Hematopoietic multipotent progenitor cell treated with erythropoietin and hydrocortisone succinate and interleukin-3 and kit ligand, for 17 days (in vitro differentiated cells): Measurements from ENCODE around the gene ARL2BP.

Experiments used
- DNase-seq: peaks from one replicate; pipeline ENCODE4 v3.0.0-alpha.2; 2015; ENCODE audit warnings: low spot score

ARL2BP gene

DNA sequence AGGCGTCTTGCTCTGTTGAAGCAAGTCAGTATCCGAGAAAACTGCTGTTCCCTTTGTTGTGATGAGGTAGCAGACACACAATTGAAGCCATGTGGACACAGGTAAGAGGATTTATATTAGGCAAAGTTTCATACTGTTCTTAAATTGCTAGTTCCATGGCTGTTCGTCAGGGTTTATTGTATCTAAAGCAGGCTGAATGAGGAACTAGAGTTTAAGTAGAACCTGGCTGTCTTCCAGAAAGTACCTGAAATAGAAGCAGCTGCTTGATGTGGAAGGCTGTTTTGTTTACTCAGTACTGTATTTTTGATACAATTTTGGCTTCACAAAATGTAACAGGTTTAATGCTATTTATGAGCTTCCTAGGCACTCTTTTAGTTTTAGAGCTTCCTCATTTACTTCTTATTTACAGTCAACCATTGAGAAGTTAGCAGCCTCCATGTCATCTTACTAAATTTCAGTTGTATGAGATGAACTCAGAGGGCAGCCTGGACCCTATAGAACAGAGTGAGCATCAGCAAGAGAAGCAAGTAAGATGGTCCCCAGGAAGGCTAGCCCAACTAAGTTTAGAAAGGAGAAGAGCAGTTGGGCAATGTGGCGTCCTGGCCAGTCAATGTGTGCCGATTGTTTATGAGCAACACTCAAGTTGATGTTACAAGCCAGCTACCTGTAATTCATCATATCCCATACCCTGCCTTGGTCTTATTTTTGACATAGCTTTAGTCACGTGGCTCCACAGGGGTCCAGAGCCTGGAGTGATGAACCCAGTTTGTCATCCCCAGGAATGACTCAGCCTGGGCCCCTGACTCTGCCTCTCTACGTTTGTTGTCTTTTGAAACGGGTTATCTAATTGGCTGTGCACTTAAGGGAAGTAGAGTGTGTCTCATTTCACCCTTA, 9.7 kb upstream of the ARL2BP start:
- DNase-seq = no peak

DNA sequence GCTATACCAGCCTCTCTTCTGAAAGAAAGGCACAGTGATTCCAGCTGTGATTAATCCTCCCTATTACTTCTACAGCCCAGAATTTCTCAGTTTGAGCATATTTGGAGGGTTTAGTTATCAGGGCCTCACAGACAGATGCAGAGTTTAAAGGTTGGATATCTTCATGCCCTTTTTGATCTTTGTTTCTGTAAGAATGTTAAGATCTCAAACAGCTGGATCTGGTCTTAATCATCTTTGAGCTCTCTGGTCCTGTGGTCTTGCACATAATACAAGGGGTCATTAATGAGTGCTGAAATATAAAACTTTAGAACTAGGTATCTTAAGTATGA, 9.1 kb upstream of the ARL2BP start:
- DNase-seq = no peak

DNA sequence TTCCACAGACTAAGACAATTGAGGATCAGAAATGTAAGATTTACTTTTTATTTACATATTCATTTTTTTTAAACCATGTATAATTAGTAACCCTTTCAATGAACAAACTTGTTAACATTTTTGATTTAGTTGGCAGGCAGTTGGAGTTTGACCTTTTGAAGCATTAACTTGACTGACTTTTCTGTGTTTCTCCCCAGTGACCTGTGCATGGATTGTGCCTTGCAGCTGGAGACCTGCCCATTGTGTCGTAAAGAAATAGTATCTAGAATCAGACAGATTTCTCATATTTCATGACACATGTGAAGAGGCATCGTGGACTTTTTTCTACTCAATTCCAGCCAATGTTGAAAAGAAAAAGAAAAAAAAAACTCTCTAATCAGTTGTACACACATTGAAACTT, 6.4 kb upstream of the ARL2BP start:
- no peak for DNase-seq

DNA sequence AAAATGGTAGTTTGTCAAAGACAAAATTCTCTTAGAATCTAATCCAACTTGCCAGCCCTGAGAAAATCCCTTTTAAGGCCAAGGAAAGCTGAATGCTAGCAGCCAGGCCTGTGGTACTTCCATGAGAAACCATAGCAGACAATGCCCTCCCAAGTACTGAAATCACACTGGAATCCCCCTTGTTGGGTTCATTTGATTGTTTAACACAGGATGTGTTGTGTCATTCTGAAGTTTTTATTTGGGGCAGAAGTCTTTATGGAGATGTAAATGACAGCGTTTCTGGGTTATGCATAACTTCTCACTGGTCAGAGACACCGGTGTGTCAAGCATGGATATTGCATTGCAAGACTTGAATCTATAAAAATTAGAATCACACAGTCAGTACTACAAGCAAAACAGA, 6.0 kb upstream of the ARL2BP start:
- DNase-seq = no peak

DNA sequence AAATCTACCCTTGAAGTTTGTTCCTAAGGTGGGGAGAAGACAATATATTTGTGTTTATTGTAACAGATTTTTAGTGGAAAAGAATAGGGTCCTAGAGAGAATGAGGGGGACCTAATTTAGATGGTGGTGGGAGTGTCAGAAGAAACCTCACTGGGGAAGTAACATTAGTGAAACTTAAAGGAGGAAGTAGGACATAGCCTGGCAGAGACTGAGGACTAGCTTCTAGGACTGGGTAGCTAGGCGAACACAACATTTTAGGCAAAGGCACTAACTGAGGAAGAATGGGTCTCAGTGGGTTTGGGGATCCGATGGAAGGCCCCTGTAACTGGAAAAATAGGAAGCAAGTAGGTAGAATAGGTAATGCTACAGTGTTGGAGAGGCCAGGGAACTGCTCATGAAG, 4.2 kb upstream of the ARL2BP start:
- no peak for DNase-seq

DNA sequence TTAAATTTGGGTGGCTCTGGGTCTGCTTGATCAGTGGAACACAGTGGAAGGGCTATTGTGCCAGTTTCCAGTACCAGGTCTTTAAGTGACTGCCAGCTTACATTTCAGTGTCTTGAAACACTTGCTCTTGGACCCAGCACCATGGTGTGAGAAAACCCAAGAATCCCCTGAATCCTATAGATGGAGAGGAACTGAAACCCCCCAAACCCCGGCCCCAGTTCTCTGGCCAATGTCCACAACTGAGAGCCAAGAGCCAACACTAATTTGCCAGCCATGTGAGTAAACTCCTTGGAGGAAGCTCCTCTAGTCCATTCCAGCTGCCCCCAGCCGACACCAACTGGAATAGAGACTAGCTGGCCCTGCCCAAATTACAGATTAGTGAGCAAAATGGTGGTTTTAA, 2.4 kb upstream of the ARL2BP start:
- DNase-seq = no peak

DNA sequence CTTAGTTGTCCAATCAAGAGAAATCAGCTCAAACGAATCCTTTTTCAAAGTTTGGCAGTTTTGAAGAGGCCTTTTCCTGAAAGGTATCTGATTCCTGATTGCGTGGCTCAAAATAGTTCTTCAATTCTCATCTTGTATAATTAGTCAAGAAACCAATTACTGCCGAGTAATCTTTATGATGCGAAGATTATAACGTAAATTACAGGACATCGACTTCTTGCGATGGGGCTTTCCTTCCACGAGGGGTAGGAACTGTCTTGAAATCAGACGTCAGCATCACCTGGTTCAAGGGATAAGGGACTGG, 644 bp upstream of the ARL2BP start:
- no peak for DNase-seq

DNA sequence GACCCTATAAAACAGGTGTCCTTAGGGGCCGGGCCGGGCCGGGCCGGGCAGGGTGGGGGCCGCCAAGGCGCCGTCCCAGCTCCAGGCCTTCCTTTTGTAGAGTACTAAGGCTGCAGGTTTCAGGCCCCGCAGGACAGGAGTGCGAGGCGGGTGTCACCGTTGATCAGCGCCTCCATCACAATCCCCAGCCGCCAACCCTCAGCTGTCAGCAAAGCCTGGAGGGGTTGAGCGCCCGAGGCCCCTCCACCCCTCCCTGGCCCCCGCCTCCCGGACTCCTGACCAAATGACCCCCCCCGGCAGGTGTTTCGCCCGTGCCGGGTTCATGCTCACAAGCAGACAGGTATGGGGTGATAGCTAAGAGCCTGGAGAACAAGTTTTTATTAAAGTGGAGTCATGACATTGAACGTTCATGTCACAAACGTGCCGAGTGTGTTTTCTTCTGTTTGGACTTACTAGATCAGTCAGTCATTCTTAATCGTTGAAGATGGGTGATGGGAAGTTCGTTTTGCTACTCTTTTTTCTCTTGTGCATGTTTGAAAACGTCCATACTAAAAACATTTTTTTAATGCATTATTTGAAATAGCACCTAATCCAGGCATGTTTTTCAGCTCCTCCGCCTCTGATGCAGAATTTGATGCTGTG, 534 bp downstream of the ARL2BP start:
- peak; percentile 31 for DNase-seq

DNA sequence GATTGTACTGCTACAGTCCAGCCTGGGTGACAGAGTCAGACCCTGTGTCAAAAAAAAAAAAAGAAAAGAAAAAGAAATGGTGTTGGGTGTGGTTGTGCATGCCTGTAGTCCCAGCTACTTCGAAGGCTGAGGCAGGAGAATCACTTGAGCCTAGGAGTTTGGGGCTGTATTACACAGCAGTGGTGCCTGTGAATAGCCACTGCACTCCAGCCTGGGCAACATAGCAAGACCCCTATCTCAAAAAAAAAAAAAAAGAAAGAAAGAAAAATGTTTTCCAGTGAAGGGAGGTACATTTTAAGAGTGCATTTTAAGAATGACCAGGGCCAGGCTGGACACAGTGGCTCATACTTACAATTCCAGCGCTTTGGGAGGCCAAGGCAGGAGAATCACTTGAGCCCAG, 6.3 kb downstream of the ARL2BP start:
- DNase-seq = no peak

DNA sequence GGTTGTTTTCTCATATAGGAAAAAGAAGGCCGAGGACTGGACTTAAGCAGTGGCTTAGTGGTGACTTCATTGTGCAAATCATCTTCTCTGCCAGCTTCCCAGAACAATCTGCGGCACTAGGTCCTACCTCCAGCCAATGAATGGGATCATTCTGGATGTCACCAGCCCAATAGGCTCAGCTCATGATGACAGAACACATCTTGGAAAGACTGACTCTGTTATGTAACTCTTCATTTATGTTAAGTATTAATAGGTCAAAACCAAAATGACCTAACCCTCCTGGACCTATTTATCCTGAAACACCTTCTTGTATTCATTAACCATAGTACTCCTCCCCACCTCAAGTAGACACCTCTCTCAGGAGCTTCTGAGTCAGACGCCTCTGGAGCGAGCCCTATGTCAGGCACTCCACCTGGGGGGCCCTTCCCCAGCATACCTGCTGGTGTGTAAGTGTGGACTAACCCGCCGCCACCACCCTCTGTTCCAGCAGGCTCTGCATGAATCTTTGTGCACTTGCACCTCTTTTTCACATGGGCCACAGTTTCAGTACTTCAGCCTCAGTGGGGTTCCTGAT, 7.2 kb downstream of the ARL2BP start:
- DNase-seq = no peak

DNA sequence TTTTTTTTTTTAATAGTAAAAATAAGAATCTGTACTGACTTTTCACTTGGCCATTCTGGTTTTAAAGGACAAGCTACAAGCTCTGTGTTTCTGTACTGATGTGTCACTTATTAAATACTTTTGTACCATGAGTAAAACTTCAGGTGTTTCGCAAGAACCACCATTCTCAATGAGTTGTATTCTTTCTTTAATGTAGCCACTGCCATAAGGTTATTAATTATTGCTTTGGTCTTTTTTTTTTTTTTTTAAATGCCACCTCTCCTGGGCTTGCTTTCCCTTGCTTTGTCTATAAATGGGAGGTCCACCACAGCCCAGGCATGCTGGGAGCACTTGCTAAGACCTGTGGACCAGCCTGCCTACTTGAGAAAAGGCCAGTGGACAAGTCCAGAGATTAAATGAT, 8.4 kb downstream of the ARL2BP start:
- no peak for DNase-seq

DNA sequence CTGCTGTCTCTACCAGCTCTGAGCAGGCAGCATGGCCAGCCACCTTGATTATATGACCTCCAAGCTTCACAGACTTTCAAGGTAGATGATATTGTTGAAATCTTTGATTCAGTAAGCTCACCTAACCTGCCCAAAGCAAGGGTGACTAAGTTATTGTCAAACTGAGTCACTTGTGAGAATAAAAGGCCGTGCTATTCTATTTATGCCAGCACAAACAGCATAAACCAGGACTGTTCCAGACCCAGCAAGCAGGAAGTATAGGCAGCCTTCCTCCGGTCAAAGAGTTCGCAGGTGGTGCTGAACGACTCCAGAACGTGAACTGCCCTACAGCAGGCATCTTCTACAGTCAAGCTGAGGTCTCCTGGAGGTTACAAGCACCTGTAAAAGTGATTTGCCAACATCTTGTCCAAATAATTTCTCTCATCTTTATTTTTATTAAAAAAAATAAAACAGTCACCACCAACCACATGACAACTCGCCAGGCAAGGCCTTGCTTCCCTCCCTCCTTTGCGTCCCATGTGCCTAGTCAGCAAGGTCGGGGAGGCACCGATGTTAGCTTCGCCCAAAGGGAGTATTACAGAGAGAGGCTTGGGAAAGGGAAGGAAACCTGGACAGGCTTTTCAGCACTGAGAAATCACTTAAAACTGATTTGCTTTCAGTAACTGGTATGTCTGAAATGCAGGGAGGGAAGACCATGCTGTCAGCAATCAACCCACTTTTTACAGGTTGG, 10.8 kb downstream of the ARL2BP start:
- no peak for DNase-seq

DNA sequence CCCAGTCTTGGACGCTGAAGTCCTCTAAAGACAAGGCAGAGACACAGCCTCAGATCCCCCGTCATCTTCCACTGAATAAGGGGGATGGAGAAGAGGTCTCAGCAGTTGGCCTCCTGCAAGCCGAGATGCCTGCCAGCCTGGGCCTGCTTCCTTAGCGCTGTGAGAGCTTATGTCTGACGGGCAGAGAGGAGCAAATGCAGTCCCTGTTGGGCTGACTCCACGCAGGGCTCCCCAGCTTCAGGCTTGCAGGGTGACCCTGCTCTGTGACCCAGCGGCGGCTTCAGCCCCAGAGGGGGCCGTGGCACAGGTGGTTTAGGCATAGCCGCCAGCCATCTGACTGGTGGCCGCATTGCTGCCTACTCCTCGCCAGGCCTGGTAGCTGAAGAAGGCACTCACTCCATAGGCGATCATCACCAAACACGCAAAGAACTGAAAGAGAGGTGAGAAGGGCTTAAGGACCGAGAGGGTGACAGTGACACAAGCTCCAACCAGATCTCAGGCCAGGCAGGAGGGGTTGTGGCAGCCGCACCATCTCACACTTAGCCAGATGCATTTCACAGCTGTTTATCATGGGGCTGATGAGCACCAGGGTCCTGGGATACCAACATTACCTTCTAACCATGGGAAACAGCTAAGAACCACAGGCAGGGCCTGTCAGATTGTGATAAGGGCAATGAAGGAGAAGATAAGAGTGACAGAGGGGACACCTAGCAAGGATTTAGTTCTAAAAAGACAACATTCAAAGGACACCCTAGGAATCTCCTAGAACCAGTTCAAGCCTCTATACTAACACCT, 11.7 kb downstream of the ARL2BP start:
- no peak for DNase-seq

DNA sequence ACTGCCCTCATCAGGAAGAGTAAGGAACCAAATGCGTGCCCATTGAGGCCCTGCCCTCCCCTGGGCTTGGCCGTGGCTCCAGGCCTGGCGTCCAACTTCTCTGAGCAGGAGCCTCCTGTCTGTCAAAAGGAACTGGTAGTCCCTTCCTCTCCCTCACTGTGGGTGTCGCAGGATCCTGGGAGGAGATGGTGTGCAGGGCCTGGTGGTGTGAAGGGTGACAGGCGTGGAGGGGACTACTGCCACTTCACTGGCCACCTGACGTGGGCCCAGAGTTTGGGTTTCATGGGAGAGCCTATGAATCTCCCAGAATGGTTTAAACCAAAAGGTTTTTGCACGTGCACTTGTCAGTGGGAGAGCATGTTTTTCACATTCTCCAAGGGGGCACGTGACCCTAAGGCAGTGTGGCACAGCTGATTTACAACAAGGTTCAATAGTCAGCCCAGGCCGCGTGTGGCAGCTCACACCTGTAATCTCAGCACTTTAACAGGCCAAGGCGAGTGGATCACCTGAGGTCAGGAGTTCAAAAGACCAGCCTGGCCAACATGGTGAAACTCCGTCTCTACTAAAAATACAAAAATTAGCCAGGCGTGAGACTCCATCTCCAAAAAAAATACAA, 12.5 kb downstream of the ARL2BP start:
- DNase-seq = no peak

DNA sequence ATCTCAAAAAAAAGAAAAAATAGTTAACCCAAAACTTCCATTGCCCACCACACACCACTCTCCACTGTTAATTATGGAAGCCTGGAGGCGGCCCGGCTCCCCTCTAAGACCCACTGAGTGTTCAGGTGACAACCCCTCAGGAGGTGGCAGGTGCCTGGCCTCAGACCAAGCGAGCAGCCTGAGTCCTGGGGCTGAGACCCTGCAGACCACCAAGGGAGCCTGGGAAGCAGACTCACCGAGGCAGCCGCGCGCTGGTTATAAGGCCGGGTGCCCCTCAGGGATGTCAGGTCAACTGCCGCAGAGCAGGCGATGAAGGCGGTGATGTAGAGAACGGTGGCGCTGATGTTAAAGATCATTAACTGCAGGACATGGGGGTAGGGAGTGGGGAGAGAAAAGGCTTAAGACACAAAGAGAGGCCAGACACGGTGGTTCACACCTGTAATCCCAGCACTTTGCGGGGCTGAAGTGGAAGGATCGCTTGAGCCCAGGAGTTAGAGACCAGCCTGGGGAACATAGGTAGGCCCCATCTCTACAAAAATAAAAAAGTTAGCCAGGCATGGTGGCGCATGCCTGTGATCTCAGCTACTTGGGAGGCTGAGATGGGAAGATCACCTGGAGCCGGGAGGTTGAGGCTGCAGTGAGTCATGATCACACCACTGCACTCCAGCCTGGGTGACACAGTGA, 13.3 kb downstream of the ARL2BP start:
- no peak for DNase-seq

DNA sequence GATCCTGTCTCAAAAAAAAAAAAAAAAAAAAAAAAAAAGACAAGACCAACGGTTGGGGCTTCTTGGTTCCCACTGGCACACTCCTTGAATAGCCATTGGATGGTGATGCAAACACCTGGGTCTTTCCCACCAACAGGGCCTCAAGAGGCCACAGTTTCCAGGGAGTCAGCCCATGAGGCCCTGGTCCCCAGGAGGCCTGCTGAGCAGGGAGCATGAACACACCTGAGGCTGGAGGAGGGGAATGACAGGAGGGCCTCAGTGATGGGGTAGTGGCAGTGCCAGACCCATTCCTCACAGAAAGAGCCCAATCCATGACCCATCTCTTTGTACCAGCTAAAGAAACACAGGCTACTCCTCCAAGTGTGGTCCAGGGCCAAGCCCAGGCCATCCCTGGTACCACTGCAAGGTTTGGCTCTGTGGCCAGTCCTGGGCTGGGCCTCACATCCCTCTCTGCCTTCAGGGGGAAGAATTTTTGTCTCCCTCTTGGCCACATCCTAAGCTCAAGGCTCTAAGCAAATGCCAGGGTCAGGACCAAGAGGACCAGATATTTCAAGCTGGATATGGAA, 13.9 kb downstream of the ARL2BP start:
- no peak for DNase-seq

DNA sequence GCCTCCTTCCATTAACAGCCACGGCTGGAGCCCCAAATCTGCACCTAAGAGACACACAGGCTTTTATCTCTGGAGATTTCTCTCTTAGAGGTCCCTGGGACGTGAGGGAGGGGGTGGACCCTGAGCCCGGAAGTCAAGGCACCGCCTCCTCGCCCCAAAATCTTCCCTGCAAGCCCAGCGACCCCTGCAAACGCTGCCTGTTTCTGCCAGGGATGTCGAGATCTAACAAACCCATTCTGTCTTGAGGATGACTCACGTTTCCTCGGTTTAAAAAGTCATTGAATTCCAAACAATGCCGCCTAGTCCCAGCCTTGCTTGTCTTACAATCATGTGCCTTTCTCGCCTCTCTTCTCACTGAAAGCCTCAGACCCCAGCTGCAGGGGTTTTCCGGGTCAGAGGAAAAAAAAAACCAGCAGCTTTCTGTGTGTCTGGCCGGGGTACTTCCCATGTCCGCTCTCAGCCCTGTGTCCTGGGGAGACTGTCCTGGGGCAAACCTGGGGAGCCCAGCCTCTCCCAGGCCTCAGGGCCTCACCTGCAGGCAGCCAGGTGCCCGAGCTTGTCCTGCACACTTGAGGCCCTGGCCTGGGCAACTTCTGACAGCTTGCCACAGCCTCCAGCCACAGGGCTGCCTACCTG, 15.4 kb downstream of the ARL2BP start:
- no peak for DNase-seq

DNA sequence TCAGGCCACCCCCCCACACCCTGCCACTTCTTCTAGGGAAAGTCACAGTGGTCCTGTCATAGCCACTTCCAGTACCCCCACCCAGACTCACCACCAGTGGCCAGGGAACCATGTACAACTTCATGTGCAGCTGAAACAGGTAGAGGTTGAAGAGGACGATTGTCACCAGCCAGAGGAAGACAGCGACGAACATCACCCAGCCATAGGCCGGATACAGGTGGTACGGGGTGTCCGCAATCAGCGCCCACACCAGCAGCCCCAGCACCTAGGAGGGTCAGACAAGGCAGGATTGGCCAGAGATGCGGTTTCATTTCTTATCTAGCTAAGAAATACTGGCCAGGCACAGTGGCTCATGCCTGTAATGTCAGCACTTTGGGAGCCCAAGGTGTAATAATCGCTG, 16.7 kb downstream of the ARL2BP start:
- DNase-seq = no peak

DNA sequence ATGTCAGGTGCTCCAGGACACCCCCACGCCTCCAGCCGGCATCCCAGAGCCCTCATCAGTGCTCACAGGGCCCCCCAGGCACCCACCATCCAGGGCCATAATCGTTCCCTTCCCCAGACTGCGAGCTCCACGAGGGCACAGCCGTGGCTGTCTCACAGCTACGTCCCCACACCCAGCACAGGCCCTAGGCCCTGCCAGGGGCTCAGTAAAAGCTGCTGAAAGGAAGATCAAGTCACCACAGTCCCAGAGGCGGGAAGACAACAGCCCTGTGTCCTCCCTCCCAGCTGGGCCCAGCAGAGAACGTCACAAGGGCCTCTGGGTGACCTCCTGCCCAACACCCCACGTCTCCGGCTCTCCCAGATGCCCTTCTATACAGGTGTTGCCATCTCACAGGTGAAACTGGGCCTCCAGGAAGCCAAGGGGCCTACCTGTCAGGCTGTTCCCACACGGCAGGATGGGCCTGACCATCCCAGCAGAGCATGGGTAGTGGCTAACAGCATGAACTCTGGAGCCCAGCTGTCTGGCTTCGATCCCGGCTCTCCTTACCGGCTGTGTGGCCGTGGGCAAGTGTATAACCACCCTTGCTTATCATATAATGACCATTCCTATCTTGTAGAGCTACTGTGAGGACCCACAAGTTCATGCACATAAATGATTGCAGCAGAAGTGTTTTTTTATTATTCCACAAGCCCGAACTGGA, 17.9 kb downstream of the ARL2BP start:
- no peak for DNase-seq
